NCI-H526 treated with DMSO at 0.1 percent for 48 hours (cell line): ENCODE results near the gene SCP2.

Experiments
- DNase-seq: peaks from one replicate; lab custom pipeline; 2025; lab: John Stamatoyannopoulos, UW

The SCP2 gene

DNA sequence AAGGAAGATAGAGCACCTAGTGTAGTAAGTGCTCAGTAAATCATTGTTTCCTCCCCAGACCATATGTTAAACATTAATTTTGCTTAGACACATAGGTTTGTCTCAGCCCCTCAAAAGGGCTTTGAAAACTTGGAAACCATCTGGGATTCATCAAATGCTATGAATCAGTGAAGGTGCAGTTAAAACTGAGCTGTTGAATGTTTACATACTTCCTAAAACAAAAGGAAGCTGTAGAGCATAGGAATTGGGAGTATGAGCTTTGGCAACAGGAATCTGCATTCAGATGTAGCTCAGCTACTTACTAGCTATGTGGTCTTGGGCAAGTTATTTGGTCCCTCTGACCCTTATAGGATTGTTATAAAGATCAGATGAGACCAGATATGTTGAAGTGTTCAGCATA is 116.2 kb downstream of the SCP2 start:
- DNase-seq = no peak

DNA sequence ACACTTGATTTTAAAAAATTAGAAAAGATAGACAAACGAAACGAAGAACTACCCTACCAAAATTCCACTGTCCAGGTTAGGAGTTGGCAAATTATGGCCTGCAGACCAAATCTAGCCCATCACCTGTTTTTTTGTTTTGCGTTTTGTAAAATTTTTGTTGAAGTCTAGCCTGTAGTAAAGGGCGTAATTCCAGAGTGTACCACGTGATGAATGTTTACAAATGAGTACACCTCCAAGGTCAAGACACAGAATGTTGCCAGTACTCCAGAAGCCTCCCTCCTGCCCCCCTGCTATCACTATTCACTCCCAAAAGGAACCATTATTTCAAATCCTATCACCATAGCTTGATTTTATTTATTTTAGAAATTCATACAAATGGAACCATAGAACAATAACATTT is 117.8 kb downstream of the SCP2 start:
- no peak for DNase-seq

DNA sequence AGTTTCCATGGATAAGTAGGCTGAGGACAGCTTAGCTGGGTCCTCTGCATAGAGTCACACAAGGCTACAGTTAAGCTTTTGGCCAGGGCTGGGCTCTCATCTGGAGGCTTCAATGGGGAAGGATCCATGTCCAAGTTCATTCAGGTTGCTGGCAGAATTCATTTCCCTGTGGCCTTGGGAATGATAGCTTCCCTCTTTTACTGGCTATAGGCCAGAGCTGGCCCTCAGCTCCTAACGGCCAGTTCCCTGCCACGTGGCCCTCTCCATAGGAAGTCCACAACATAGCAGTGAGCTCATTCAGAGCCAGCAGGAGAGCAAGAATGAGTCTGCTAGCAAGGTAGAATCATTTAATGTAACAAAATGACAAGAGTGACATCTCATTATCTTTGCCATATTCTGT is 119.9 kb downstream of the SCP2 start:
- DNase-seq = no peak

DNA sequence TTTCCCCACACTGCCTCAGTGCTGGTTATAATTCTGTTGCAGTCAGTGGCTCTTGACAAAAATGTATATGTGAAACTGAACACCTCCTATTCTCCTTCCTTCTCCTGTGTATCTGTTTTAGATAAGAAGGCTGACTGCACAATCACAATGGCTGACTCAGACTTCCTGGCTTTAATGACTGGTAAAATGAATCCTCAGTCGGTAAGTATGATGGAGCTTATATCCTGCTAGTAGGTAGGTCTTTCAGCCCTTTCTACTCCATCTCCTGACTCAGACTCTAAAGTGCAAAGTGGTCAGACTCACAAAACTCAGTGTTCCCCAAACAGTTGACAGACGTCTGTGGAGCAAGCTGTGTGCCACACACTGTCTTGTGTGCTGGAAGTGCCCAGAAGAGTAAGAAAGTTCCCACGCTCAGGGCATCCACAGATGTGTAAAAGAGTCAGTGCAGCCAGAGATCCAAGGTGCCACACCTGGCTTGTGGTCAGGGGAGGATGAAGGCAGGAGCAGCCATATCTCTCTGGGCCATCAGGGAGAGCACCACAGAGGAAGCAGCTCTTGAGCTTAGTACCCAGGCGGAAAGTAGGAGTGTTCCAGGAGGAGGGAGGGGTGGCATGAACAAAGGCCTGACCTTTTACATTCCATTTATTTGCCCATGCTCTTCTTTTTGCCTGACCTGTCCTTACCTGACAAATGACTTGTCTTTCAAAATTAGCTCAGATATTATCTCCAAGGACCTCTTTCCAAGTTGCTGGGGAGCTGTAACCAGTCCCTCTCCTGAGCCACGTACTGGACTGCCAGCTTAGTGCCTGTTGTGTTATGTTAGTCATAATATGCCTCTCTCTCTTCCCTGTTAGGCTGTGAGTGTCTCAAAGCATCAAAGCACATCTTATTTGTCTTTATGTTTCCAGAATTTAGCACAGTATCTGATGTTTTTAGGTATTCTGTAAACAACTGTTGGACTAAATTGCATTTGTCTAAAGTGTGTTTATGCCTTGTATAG is 121.0 kb downstream of the SCP2 start:
- DNase-seq = no peak

DNA sequence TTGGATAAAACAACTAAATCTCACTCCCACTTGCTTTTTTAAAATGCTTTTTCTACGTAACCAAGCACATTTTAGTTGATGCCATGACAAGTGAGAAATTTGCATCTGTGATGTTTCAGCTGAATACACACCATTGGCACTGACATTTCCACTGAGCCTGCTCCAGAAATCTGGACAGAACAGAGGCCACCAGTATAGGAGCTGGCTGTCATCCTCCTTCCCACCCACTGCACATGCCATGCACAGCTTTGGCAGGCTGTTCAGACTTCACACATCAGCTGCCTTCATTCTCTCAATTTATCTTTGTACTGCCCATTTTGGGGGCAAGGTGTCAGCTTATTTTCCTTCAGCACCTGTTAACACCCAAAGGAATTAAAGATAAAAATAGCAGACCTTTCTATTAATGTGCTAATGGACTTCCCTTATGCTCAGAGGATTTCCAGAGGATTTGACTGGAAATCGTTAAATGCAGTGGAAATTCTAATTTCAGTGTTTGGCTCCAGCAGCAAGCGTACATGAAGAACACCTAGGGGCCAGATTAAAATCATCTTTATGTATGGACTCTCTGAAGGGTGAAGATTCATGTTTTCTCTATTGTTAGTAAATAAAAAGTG is 122.0 kb downstream of the SCP2 start:
- no peak for DNase-seq

DNA sequence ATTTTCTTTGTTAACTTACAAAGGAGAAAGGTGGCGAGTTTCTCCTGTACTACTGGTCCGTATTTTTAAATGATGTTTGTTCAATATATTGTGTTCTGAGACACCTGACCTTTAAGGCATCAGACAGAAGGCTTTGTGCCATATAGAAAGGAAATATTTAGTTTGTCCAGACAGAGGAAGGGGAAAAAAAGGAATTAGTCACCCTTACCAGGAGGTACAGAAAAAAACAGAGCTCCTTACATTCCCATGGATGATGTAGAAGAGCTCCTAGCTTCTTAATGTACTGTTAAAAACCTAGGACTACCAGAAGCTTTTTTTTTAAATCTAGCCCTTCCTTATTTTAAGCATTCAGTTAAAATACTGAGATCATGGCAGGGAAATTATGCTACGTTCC is 122.5 kb downstream of the SCP2 start:
- DNase-seq = no peak

DNA sequence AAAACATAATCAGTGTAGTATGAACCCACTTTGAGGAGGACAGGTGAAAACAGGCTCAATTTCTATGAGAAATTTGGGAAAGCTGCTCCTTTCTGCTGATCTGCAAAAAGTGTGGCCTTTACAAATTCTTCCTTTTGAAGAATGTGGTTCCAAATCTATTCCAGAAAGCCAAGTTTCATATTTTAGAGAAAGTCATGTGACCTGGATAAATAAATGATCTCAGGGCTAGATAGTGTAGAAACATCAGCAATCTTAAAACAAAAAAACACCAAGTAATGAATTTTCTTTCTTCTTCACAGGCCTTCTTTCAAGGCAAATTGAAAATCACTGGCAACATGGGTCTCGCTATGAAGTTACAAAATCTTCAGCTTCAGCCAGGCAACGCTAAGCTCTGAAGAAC is 123.2 kb downstream of the SCP2 start:
- DNase-seq = no peak

DNA sequence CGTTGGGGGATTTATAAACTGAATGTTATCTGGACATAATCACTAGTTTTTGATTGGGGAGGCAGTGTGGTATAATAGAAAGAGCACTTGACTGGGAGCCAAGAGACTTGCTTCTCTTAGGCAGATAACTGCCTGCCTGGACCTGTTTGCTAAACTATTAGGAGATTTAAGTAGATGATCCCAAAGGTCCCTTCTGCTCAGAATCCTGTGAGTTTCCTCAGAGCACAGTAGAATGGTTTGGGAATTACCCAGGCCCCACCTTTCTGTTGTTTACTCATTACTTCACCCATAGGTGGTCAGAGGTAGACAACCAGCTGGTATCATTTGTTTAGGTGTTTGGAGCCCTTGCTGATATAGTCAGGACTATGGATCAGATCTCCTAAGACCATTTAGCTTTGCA is 124.6 kb downstream of the SCP2 start:
- DNase-seq = no peak

DNA sequence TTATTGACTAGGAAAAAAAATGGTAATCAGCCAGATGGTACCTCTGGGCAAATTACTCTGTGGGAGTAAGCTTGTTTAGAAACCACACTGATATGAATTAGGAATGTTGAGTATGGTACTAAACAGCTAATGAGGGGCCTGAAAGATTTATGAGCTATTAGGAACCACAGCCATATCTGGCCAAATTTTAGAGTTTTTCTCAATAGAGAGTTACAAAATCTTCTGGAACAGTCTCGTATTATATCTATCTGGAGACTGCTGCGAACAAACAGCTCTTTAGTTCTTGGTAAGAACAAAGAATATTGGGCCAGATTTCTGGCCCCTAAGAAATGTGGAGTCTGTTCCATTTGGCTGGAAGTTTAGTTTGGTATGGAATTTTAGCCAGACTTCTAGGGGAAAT is 130.1 kb downstream of the SCP2 start:
- DNase-seq = no peak

DNA sequence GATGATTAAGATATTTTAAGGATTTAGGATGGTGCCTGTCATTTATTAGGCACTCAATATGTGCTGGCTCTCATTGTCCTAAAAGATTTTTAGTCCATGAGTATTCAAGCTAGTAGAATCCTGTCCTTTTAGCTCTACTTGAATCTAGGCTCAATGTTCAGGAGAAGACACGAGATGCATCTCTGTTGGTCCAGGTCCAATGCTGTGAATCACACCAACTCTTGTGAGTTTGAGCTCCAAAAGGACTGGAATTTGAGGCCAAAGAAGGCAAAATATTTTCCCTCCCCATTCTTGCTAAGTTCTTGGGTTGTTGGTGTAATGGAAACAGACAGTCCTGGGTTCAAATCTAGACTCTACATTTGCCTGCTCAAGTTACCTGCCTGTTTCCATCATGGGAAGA is 133.5 kb downstream of the SCP2 start:
- no peak for DNase-seq

DNA sequence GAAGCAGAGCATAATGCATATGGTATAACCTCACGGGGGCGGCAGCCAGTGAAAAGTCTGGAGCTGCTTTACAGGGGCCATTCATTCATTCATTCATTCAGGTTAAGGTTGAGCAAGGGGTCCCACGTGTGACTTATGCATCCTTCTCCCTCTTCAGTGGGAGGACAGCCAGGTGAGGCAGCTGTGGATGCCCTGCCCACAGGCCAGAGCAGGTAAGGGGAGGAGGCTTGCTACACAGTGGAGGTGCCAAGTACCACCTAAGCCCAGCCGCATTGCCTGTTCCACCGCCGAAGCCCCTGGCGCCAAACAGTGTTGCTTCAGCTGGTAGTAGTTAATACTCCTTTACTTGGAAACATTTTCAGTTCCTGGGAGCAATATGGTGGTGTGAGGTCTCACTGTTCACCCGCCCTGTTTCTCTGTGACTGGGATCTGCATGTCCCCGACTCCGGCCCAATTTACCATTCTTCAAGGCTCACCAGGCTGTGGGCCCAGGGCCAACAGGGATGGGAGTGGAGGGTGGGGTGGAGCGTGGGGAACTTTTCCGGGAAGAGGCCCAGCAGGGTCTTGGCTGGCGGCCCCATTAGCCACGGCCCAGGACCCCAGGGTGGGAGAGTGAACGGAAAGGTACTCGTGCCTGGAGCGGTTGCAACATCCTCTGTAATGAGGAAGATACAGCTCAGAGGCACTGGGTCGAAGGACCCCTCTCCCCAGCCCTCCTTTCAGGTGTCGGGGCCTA is 134.2 kb downstream of the SCP2 start:
- DNase-seq = no peak

DNA sequence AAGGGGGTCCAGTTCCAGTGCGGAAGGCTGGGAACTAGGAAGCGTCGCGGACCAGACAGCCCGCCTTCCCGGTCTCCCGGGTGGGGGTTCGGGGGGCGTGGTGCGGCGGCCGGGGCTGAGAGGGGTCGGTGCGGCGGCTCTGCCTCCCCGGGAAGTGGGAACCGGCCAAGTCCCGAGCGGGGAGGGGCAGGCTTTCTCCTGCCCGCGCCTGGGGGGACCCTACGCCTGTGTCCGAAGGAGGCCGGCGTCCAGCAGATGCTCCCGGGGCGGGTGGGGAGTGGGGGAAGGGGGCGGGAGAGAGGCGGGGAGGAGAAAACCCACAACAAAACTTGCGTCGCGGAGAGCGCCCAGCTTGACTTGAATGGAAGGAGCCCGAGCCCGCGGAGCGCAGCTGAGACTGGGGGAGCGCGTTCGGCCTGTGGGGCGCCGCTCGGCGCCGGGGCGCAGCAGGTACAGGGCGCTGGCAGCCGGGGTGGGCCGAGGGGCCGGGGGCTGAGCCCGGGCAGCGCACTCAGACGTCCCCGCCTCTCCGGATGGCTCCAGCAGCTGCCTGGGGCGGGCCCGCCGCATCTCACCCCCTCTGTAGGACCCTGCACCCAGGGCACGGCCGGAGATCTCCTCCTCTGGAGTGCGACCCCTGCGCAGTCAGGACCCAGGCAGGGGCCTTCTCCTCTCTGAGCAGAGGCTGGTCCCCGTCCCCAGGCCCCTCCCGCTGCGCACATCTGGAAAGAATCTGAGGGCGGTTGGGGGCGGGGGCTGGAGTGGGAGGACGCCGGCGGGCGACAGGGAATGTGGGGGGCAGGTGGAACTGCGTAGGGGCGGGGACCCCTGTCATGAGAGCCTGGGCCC is 135.0 kb downstream of the SCP2 start, which contains the start of gene PODN:
TSS of gene PODN (plus strand) at position 355 of the 849 bp plus-strand sequence. CDS start 7,643 bp downstream, outside the sequence.
- no peak for DNase-seq

DNA sequence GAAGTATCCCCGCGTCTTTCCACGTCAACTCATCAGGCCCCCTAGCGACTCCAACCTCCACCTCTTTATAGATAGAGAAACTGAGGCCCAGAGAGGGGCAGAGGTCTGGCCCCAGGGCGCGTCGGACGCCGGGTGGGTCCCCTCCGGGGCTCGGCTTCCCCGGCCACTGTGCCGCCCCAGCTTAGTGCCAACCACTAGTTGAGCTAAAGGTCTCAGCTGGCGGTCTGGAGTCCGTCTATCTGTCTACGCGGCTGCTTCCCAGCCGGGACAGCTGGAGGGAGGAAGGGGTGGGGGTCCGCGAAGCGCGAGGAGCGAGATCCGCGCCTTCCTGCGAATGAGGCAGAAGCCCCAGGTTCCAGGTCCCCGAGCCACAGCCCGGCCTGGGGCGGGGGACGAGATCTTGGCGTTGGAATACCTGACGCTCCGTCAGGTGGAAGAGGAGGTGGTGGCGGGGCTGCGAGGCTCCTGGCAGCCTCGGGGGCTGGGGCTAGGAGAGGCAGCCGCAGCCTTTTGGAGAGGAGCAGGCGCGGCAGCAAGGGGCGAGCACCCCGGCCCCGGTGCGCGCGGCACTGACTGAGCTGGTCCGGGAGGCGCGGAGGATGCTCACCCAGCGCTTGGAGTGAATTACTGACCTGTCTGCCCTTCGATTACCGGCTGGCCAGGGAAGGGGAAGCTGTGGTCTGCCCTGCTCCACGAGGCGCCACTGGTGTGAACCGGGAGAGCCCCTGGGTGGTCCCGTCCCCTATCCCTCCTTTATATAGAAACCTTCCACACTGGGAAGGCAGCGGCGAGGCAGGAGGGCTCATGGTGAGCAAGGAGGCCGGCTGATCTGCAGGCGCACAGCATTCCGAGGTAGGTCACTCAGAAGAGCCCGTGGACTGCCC is 135.9 kb downstream of the SCP2 start:
- no peak for DNase-seq

DNA sequence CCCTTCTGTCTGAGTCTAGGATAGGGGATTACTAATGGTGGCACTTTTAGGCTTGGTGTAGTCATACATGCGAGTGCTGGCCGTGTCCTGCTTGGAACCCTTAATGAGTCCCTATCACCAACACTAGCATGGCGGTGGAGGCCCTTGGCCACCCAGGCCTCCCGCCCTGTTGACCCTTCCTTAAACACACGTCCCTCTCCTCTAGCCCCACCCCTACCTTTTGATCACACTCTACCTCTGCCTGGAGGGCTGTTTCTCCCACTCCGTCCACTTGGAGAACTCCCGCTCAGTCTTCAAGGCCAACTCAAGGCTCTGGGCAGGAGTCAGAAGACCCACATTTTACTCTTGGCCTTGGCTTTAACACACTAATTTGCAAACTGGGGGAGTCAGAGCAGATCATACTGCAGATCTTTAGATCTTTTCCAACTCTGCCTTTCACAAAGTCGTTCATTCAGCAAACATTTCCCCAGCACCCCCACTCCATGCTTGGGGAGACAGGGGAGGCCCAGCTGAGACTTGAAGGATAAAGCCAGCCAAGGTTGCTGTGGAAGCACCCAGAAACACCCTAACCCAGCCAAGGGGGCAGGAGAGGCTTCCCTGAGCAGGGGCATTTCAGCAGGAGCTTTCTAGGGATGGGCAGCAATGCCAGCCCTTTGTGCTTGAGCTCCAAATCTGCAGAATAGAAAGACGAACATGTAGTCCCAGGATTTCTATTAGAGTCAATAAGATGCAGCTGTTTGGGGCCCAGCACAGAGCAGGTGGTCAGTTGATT is 136.9 kb downstream of the SCP2 start:
- DNase-seq = no peak

DNA sequence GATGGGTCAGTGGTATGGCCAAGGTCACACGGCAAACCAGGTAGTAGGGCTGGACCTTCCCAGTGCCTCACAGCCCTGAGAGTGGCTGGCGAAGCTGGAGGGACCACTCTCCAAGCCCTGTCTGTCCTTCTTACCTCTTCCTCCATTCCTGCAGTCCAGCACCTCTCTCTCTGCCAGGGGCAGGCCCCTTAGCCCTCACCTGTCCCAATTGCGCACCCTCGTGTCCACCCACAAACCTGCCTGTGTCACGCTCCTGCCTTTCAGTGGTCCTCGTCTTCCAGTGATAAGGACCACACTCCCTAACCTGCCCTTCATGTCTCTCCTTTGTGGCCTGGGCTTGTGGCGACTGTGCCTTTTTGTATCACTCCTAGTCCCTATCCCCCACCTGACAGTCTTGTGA is 138.3 kb downstream of the SCP2 start:
- DNase-seq = no peak

DNA sequence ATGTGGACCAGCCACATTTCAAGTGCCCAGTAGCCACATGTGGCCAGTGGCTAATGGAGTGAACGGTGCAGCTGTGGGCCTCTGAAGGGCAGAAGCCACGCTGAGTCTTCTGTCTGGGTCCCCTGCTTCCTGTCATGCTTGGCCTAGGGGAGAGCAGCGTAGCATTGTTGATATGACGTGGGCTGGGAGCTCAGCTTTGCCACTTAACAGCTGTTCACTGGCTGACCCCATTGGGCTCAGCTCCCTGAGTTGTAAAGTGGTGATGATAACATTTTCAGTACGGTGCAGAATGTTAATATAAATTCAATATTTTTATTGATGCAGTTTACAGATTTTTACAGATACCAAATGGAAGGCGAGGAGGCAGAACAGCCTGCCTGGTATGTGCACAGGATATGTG is 139.4 kb downstream of the SCP2 start:
- no peak for DNase-seq

DNA sequence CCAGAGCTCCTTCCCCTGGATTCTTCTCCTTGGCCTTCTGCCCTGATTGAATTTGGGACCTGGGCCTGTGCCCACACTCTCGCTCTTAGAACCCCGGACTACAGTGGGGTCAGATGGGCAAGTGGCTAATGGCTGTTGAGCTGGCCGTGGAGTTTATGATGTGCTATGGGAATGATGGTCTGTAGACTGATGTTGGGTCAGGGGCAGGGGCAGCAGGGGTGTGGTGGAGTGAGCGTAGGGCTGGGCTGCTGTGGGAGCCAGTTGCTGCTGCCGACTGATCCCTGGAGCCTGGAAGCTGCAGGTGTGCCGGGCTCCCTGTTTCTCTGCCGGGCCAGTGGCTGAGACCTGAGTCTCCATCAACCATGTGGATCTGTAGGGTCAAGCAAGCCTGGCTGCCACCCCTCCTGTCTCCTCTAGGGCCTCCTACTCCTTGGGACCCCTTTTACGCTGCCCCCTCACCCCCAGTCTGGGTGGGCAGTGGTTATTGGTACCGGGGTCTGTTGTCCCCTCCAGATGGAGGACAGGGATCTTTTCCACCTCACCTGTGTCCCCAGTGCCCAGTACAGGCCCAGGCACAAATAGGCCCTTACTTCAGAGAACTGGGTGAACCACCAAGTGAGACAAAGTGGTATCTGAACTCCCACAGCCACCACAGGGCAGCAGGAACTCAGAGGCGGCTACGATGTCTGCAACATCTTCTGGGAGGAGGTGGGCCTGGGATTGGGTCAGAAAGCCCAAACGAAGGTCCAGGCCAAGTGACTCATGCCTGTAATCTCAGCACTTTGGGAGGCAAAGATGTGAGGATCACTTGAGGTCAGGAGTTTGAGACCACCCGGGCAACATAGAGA is 140.0 kb downstream of the SCP2 start:
- DNase-seq = no peak

DNA sequence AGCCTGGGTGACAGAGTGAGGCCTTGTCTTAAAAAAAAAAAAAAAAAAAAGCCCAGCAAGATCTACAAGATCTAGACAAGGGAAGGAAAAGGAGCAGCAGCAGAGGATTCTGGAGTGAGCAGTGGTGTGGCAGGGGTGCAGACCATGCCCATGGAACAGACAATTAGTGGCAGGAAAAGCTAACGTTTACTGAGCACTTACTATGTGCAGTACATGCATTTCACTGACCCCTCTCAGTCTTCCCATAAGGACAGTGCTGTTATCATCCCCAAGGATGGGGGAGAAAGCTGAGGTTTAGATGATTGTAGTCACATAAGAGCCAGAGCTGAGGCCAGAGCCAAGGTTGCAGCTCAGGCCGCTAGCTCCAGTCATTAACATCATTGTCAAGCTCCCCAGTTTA is 140.8 kb downstream of the SCP2 start:
- no peak for DNase-seq
